Left cardiac atrium (tissue), 4 donors: ENCODE measurements around the gene MTUS2. TPM values are rescaled to one million over a fixed set of nuclear protein-coding genes. Genes with fewer than 3 reads are reported as not detected.

Experiments used
- ATAC-seq, 2 donors: fragments of 200-7000 bp; cut with Tn5 transposase; one replicate each; pipeline ENCODE4 v1.9.1; 2020; ENCODE audit warnings: mild to moderate bottlenecking in 2 of 2, moderate library complexity in 2 of 2
- DNase-seq: peaks from one replicate; pipeline ENCODE4 v3.0.0-alpha.2; 2020
- intact Hi-C, 2 donors: fragments of 100-400 bp; cut with DNase I; formaldehyde crosslinking; loops; one replicate each; pipeline versions ENCODE4 v1.14.1 to v1.15.1; 2022 to 2023
- long read RNA-seq: library from polyadenylated mRNA; unstranded; transcript quantifications from one replicate; pipeline ENCODE4 v2.0.0, GENCODE V29; 2021
- total RNA-seq, 2 donors: library from RNA; stranded (reverse); fragmentation: NEBNext Ultra II Directional; extraction: Animal tissue kit (Norgen Biotek cat#: 25700); gene quantifications; one replicate each; pipeline ENCODE4 v1.2.1, GENCODE V29; 2021
- donor health status: DM: no; HTN: yes; CAD: no.
- donor health status: DM: no; HTN: yes; CAD: no; lungs with severe emphysema.
- donor health status: DM: yes; HTN: yes; CAD: no.
- donor health status: Dilated cardiomyopathy.

The MTUS2 gene
- 10 to 100 TPM; 22.8 to 52.4 TPM for total RNA-seq
- long read RNA-seq, transcript MTUS2-202 (9 exons, 1,793 nt), result major isoform, 34 of 37 reads
- long read RNA-seq, partial matches to known transcripts, result 0 of 37 reads
- long read RNA-seq, other reads (novel, unspliced or antisense), result 2 of 37 reads

DNA sequence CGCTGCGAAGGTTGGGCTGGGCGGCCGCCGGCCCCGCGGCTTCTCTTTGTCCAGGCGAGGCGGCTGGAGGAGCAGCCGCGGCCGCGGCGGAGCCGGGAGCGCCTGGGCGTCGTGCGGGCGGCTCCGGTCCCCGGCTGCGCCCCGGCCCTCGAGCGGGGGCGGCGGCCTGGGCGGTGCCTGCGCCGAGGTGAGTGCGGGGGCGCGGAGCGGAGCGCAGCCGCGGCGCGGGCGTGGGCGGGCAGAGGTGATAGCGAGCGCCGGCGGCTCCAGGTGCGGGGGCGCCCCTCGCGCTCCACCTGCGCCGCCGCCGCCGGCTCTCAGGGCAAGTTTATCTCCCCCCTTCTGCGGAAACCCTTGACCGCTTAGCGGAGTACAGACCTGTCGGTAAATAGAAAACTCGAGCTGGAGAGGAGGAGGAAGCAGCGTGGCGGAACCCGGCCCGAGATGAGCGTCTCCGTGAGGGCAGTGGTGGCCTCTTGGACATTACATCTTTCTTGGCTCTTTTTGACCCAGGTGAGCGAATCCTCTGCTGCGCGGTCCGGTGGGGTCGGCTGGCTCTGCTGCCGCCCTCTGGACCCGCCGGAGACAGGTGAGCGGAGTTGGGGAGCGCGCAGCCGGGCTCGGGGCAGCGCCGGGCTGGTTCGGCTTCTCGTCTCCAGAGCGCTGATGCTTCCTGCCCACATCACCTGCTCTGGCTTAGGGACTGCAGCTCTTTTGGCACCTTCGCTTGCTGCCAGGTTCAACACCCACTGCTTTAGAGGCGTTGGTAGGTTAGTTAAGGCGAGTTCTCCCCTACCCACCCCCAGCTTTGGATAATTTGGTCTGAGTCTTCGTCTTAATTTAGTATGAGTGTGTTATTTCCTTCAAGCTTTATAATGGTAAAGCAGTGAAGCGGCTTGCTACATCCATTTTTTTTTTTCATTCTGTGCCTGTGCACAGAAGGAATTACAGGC lies at the start of gene MTUS2:
Gene MTUS2 (plus strand): TSS at position 241 of the 953 bp plus-strand sequence.
- peak; percentile 29 for DNase-seq
- peak; percentile 41 to 58 for ATAC-seq
- intact Hi-C loops, result loop anchor here in 1 of 2 donors (5.0 kb wide), 1 partner anchor 137 kb away; no protein-coding TSS in a partner anchor

DNA sequence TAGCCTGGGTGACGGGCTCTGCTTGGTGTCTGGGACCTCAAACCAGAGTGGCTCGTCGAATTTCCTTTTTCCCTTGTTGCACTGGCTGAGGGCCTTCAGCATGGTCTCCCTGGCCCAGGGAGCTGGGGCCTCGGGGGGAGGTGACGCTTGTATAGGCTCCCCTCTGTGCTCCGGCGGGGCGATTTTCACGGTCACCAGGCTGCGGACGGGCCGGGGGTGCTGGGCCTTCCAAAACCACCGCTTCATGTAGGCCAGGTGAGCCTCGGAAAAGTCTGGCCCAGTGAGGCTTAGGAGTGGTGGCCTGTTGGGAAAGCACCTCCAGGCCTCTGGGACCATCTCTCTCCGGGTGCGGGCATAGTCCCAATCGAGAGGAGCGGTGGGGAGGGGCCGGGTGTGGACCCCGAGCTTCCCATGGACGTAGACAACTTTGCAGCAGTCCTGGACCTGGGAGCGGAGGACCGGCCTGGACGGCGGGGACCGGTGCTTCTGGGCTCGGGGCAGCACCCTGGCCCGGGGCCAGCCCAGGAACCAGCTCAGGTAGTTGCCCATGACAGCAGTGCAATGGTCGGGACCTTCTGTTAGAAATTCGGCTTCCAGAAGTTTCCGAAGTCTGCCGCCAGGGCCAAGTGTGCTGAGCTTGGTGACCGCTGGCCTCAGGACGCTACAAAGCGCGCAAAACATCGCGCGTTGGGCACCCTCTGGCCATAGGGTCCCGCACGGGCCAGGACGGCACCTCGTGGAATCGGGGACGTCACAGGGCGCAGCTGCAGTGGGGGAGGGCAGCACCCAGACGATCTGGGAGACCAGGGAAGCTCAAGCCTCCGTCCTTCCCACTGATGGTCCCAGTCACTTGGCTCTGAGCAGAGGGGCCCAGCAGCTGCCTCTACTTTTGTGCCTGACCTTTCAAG lies 41.6 kb upstream of the MTUS2 start:
- no peak for DNase-seq
- ATAC-seq, result no peak

DNA sequence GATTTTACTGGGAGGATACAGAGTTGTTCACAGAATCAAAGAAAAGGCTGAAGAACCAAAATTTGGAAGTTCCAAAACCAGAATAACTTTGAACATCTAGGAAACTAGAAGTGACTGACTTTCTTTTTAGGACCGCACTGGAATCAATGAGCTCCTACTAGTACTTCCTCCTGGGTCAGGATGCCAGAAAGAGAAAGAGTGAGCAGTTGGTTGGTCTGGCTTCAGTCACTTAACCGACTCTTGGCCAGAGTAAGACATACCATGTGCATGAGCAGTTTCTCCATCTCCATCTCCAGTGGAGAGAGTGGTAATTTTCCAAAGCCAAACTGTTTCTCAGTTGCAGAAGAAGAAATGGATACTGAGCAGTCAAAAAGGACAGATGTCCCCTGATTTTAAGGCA lies 27.1 kb upstream of the MTUS2 start:
- DNase-seq (no peak), ATAC-seq (peak in 1 of 2 donors; percentile 86)
- intact Hi-C loops, result loop anchor here in 1 of 2 donors (10.0 kb wide), 1 partner anchor 468 kb away; no protein-coding TSS in a partner anchor

More for the DNA sequence above, 41.6 kb upstream of the MTUS2 start:
- intact Hi-C loops, result no loop called here

DNA sequence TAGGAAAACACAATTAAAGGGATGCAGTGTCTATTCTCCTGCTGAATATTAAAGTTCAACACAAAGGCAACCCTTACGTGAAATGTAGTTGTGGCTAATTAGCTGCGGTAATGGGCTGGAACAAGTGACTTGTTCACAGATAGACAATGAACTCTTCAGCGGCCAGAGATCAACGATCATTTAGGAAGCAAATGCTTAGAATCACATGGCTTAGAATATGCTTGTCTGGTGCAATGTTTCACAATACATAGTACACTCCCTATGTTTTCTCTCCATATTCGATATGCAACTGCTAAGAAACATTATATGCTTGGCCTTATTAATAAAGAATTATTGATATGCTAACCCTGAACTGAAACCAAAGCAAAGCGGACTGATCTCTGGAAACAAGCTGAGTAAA lies 25.7 kb upstream of the MTUS2 start:
- intact Hi-C loops, result loop anchor here in 1 of 2 donors (10.0 kb wide), 1 partner anchor 470 kb away; no protein-coding TSS in a partner anchor
- ATAC-seq, result no peak
- DNase-seq, result no peak

DNA sequence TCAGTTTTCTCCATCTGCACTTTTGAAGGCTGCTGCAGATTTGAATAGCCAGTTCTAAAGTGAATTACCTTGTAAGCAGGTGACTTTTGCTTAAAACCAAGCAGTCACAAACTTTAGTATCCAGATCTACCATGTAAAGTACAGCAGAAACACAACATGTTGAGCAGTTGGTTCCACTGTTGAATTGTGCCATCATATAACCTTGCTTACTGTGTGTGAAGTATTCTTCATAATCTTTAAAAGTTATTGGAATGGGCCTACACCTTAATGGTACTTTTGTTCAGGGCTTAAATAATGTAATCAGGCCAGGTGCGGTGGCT lies 23.2 kb upstream of the MTUS2 start:
- ATAC-seq (no peak), DNase-seq (no peak)
- intact Hi-C loops, result loop anchor here in 1 of 2 donors (2.0 to 10.0 kb wide), 2 partner anchors 118 to 472 kb away; no protein-coding TSS in a partner anchor

DNA sequence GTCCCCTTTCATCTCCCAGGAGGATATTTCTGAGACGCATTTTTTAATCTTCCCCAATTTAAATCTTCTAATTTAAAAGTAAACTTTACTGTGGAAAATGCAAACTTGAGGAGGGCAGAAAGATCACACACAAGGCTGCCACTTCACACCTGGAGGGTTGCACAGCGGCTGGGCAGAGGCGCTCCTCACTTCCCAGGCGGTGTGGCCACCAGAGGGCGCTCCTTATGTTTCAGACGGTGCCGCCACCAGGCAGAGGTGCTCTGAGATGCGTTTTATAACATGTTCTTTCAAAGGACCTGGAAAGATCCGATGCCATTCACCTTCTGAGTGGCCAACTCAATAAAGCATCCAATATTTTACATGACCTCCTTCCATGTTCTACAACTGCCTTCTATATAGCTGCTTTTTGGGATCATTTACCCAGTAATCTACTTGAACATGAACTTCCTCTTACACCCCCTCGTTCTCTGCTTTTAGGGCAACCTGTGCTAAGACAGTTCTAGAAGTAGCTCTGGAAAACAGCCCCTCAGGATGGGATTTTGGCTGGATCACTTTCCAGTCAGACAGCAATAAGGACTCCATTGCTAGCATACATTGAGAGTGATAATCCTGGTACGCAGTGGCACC lies 14.8 kb upstream of the MTUS2 start:
- DNase-seq (peak; percentile 49), ATAC-seq (no peak)
- intact Hi-C loops, result no loop called here

DNA sequence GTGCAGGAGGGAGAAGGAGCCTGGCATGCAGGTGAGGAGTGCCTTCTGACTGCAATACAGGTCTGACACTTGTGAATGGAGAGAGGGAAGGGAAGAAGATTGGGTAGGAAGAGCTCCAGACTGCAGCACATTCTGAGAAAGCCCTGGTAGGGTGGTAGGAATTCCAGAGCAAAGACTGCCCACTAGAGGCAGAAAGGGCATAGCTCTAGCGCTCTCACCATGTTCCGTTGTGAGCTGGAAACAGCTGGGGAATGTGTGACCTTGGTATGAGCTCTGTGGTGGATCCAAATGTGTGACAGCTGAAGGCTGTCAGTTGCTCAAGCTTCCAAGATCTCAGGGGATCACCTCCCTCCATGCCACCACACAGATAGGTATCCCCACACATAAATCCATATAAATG lies 2.9 kb upstream of the MTUS2 start:
- DNase-seq, result no peak
- intact Hi-C loops, result loop anchor here (5.0 to 10.0 kb wide), 3 partner anchors 448 to 550 kb away; no protein-coding TSS in a partner anchor
- ATAC-seq, result no peak

DNA sequence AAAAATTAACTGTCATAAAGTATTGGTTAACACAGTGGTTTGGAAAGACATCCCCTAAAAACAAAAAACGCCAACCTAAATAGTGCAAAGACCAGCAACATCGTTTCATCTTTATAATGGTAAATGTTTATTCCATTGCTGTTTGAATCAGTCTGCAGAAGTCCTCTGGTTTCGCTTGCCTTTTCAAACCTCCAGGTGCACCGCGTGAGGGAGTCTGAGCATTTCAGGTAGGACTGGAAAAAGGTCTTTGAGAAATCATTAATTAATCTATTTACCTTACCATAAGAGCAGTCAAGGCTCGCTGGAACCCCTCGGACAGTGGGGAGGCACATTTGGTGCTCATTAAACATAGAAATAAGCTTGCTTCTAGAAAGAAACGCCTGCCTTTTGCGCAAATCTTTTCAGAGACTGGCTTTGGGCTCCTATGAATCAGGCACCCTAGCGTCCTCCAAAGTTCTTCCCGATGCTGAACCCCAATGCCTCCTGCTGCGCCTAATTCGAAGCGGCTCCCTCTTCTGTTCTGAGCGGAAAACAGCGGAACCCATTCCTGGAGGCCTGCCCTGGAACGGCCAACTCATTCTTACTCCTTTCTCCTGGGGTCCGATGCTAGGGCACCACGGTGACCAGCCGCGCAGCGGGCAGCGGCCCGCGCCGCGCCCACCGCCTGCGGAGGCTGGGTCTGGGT lies 951 bp upstream of the MTUS2 start:
- peak; percentile 28 for DNase-seq
- intact Hi-C loops, result loop anchor here (2.0 to 10.0 kb wide), 4 partner anchors 442 to 548 kb away; no protein-coding TSS in a partner anchor
- ATAC-seq, result peak; percentile 10 to 47

DNA sequence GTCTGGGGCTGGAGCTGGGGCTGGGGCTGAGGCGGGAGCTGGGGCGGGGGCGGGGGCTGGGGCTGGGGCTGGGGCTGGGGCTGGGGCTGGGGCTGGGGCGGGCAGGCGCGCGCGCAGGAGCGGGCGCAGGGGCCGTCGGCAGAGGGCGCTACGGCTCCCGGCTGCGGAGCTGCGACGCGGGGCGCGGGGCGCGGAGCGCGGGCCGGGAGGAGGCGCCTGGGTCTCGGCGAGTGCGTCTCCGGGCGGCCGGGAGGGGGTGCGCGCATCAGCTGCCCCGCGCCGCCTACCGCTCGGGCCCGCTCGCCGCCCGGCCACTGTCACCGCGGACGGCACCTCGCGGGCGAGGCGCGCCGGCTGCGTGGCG lies 422 bp upstream of the MTUS2 start:
- intact Hi-C loops, result loop anchor here (2.0 to 10.0 kb wide), 5 partner anchors 138 to 548 kb away; no protein-coding TSS in a partner anchor
- DNase-seq (peak; percentile 75), ATAC-seq (peak; percentile 91 to 93)

DNA sequence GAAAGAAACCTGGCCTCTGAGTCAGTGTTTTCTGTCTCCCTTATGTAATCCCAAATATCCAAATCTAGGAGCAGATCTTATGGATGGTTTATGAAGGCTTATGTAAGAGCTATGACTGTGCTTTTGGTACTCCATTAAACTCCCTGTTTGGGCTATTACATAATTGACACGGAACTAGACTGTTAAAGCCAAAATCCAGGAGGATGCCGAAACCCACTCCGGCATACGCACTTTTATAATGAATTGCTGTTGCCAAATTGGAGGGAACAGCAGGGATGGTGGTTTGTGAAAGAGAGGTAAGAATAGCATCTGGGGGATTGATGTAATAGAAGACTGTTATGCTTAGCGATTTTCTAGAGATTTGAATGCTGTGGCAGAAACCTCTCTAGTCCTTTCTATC lies 2.0 kb downstream of the MTUS2 start:
- no peak for ATAC-seq
- intact Hi-C loops, result loop anchor here in 1 of 2 donors (5.0 kb wide), 1 partner anchor 135 kb away; no protein-coding TSS in a partner anchor
- no peak for DNase-seq

DNA sequence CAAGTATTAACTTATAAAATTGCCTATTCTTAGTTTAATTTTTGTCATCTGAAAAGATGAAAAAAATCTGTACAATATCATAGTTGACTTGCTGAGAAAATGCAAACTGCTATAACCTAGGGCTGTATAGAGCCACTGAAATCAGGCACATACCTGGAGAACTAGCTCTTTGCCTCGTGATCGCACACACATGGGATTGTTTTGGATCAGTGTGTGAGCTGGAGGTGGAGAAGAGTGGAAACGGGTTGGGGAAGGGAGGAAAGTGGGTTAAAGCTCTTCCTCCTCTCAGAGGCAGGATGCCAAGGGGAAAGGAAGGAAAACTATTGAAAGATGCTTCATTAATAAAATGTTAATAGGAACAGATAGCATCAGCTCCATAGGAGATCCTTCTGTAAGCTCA lies 2.7 kb downstream of the MTUS2 start:
- DNase-seq, result no peak
- intact Hi-C loops, result loop anchor here in 1 of 2 donors (5.0 kb wide), 1 partner anchor 134 kb away; no protein-coding TSS in a partner anchor
- ATAC-seq, result no peak

DNA sequence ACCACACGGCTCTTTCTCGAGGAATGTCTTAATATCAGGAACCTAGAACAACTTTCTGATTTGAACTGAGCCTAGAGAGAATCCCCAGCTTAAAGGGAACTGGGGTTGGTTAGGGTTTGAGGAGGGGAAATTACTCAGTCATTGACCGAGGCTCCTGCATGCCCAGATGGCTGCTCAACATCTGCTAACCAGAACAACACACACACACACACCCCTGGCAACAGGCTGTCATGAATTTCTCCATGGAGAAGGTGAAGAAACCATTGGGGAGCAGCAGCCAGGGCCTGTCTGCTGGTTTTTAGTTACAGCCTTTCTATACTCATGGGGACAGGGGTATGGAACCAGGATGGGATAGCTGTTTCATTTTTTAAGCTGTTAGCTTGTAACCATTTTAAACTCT lies 5.2 kb downstream of the MTUS2 start:
- DNase-seq, result no peak
- intact Hi-C loops, result no loop called here
- no peak for ATAC-seq

DNA sequence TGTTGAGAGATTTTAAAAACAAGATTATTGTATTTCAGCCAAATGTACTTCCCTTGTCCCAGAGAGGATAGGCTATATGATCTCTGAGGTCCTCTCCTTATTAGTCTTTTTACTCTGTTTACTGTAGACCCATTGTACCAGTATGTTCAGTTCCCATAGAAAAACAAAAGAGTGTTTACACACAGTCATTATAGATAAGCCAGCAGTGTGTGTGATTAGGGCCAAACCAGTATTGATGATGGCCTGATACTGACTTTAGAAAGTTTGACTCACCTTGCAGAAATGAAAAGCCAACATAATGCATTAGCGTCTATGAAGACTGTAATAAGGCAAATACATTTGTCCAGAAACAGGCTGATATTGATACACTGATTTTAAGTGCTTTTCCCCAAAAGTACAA lies 6.2 kb downstream of the MTUS2 start:
- intact Hi-C loops, result no loop called here
- no peak for ATAC-seq
- no peak for DNase-seq

DNA sequence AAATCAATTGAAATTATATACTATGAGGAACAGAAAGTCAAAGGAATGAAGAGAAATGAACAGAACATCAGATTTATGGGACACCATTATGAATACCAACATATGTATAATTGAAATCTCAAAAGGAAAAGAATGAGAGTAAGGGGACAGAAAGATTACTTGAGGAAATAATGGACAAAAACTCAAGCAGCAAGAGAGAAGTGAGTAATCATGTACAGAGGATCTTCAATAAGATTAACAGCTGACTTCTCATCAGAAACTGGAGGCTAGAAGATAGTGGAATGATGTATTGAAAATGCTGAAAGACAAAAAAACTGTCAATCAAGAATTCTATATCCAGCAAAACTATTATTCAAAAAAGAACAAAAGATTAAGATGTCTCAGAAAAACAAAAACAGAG lies 10.4 kb downstream of the MTUS2 start:
- ATAC-seq, result no peak
- intact Hi-C loops, result no loop called here

DNA sequence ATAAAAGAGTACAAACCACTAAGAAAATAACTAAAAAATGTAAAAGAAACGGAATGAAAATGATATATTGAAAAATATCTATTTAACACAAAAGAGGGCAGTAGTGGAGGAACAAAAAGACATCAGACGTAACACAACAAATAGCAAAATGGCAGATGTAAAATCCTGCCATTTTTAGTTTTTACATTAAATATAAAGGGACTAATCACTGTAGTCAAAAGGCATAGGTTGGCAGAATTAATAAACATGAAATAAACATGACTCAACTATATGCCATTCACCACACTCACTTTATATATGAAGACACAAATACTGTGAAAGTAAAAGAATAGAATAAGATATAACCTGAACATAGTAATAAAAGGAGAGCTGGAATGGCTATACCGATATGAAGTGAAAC lies 11.0 kb downstream of the MTUS2 start:
- intact Hi-C loops, result no loop called here
- DNase-seq, result no peak
- no peak for ATAC-seq

More for the DNA sequence above, 10.4 kb downstream of the MTUS2 start:
- no peak for DNase-seq

DNA sequence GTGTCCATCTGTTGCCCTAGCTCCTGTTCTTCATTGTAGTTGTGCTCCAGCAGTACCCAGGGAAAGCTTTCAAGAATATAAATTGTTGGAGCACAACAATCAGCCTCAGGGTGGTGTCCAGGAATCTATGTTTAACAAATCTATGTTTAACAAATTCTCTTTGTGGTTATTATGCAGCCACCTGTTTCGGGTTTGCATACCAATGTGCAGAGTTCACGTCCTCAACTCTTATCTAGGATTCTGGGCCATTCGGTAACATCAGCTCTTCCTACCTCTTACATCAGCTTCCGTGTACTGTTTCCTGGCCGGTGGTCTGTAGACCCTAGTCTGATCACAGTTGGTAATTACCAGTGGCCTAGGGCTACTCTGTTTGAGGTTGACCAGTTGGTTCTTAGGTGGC lies 17.0 kb downstream of the MTUS2 start:
- no peak for DNase-seq
- ATAC-seq, result no peak
- intact Hi-C loops, result no loop called here

DNA sequence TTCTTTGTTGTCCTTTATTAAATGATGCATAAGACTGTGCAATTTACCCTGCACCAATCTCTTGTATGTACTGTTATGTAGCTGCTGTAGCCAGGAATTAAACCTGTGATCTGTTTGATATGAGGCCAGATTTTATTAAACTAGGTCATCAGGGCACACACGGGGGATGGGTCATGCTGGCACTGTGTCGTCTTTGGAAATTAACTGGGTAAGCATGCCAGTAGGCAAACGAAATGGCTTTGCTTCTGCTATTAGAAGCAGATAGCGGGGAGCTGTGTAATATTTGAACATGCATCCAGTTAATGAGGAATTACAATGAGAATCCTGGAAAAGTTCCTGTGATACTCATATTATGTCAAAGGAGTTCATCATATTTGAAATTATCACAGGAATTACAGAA lies 23.5 kb downstream of the MTUS2 start:
- no peak for ATAC-seq
- intact Hi-C loops, result no loop called here
- no peak for DNase-seq

DNA sequence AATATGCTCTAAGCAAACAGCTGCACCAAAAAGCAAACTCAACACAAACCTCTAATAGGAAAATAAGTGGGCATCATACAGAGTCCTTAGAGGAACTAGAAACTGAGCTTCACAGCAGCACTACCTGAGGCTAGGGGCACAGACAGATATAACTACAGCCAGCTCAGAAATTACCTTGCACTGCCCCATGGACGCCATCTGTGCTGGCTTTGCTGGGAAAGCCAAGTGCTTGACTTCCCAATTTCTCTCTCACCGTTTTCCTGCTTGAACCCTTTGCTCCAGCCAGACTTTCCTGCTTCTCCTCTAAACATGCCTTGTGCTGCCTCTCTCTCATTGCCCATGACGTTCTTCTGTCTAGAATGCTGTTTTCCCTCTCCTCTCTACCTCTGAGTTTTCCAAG lies 29.3 kb downstream of the MTUS2 start:
- no peak for DNase-seq
- no peak for ATAC-seq
- intact Hi-C loops, result no loop called here
